ENCODE measurements around the gene TMEM145. TPM values are rescaled to one million over a fixed set of nuclear protein-coding genes. Genes with fewer than 3 reads are reported as not detected.

The TMEM145 gene
- total and polyA plus RNA-seq, 9 of the 15 experiments (the other 6 are each of a cell fraction or from before 2014, with no cell fraction given), result 0.80 to 5.5 (median 1.9) TPM; not detected in 3

- WGBS (ENCODE audit: insufficient coverage, low coverage, missing lambda C conversion rate), result 35% methylated on average over 5 of the region's 5 CpGs
- Histone ChIP-seq H3K9me1 (ENCODE audit: control insufficient read depth, insufficient read depth, low read length) (no peaks in the 10 kb centered on the region), H3K9me3 (replicated peaks; ENCODE audit: control insufficient read depth, insufficient read depth, low read depth, low read length) (no peaks in the 10 kb centered on the region), H3K27me3 (ENCODE audit: control insufficient read depth in 2 of 2, insufficient read depth in 2 of 2, low read length in 2 of 2) (peaks cover 0 to under 1% of the 10 kb centered on the region in 2 experiments; a peak in 1 of 5 replicates), H3K4me2 (ENCODE audit: insufficient read depth, low read length) (no peak overlapping the region), H3K27ac (ENCODE audit: extremely low read depth, low read depth, low read length) (no peak overlapping the region), H3K9ac (ENCODE audit: insufficient read depth in 1 of 2, low read depth in 2 of 2, low read length in 2 of 2) (no peak overlapping the region; a peak in 1 of 4 replicates), H4K20me1 (replicated peaks; ENCODE audit: control insufficient read depth, insufficient read depth, low read length) (no peaks in the 10 kb centered on the region), H2AFZ (ENCODE audit: low read depth, low read length) (no peak overlapping the region), H3K4me1 (replicated peaks in 1 of 2; ENCODE audit: control insufficient read depth in 2 of 2, insufficient read depth in 2 of 2, low read length in 2 of 2) (peaks cover 15 to 47% of the 10 kb centered on the region in 2 experiments; a peak in 3 of 5 replicates), H3K36me3 (ENCODE audit: control insufficient read depth, insufficient read depth, low read length) (no peaks in the 10 kb centered on the region), H3K4me3 (no peak overlapping the region), H3K79me2 (ENCODE audit: control insufficient read depth, insufficient read depth, low read length) (no peaks in the 10 kb centered on the region)
- in situ Hi-C loops (cut with MboI) (no loop called here), intact Hi-C loops (cut with micrococcal nuclease) (no loop called here)
- TF ChIP-seq, protein P1, sequence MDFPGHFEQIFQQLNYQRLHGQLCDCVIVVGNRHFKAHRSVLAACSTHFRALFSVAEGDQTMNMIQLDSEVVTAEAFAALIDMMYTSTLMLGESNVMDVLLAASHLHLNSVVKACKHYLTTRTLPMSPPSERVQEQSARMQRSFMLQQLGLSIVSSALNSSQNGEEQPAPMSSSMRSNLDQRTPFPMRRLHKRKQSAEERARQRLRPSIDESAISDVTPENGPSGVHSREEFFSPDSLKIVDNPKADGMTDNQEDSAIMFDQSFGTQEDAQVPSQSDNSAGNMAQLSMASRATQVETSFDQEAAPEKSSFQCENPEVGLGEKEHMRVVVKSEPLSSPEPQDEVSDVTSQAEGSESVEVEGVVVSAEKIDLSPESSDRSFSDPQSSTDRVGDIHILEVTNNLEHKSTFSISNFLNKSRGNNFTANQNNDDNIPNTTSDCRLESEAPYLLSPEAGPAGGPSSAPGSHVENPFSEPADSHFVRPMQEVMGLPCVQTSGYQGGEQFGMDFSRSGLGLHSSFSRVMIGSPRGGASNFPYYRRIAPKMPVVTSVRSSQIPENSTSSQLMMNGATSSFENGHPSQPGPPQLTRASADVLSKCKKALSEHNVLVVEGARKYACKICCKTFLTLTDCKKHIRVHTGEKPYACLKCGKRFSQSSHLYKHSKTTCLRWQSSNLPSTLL (IDR thresholded peaks at IDR 0.05), result no peak
- TF ChIP-seq MCM3 (IDR thresholded peaks at IDR 0.05) (no peak), THRB (CRISPR knock-in tag; conservative IDR thresholded peaks at IDR 0.05) (no peak), THRA (IDR thresholded peaks at IDR 0.05) (no peak), ZKSCAN1 (IDR thresholded peaks at IDR 0.05; ENCODE audit: low read depth, low read length) (no peak), CC2D1A (IDR thresholded peaks at IDR 0.05) (no peak)
- CTCF ChIA-PET (ENCODE audit: low intra/inter-chr PET ratio), result no interaction called here
- BruUV-seq (replicated peaks), result no TSS peak
- ATAC-seq, result no peak
- DNase-seq (ENCODE audit: extremely low read depth in 1 of 4, low spot score in 3 of 4), result no peak
- no peak for FAIRE-seq
- POLR2A ChIA-PET, result interaction anchor here (0.6 kb wide), 1 partner anchor 202 kb away, joined by 3 read pairs; no protein-coding TSS in a partner anchor
Observed at GRCh38 chr19:42315024-42315423, 1.9 kb downstream of the TMEM145 start.

Data from K562 (cell line).